HG03039 (cell line): Measurements from ENCODE around the gene MED12L.

Experiments
- ATAC-seq: cut with Tn5 transposase; IDR thresholded peaks from one replicate; pipeline ENCODE4 v1.9.1; 2021; ENCODE audit warnings: mild to moderate bottlenecking, moderate library complexity; ENCODE audit not compliant: unreplicated experiment

Gene MED12L

GRCh38 chr3:151315846-151316245, 230.4 kb downstream of the MED12L start:
- ATAC-seq: no peak

GRCh38 chr3:151316267-151316991, 231.0 kb downstream of the MED12L start, which contains the start of gene GPR87:
GPR87 (minus strand) TSS chr3:151316820; CDS start chr3:151300100, 16,720 bp downstream.
- no peak for ATAC-seq

- ATAC-seq: no peak
Measured at GRCh38 chr3:151318313-151318712, 232.8 kb downstream of the MED12L start.

GRCh38 chr3:151318991-151319390, 233.5 kb downstream of the MED12L start:
- no peak for ATAC-seq

- no peak for ATAC-seq
Measured at GRCh38 chr3:151319628-151320027, 234.2 kb downstream of the MED12L start.

GRCh38 chr3:151320131-151320530, 234.7 kb downstream of the MED12L start:
- ATAC-seq: no peak

- no peak for ATAC-seq
Measured at GRCh38 chr3:151321526-151321925, 236.1 kb downstream of the MED12L start.

- no peak for ATAC-seq
Measured at GRCh38 chr3:151322511-151322910, 237.0 kb downstream of the MED12L start.

GRCh38 chr3:151327571-151328198, 242.2 kb downstream of the MED12L start:
- ATAC-seq: no peak

- no peak for ATAC-seq
Measured at GRCh38 chr3:151328298-151328995, 243.0 kb downstream of the MED12L start.

- ATAC-seq: no peak
Measured at GRCh38 chr3:151329363-151329762, 243.9 kb downstream of the MED12L start, which contains the start of gene P2RY13. P2RY13 (minus strand) TSS chr3:151329549; CDS start chr3:151329528, 21 bp downstream.

- no peak for ATAC-seq
Measured at GRCh38 chr3:151330379-151330778, 244.9 kb downstream of the MED12L start.

GRCh38 chr3:151330899-151331298, 245.4 kb downstream of the MED12L start:
- ATAC-seq: no peak

- no peak for ATAC-seq
Measured at GRCh38 chr3:151331696-151332095, 246.2 kb downstream of the MED12L start.

- ATAC-seq: no peak
Measured at GRCh38 chr3:151345859-151346258, 260.4 kb downstream of the MED12L start.

GRCh38 chr3:151346292-151346691, 260.8 kb downstream of the MED12L start:
- ATAC-seq: no peak

- ATAC-seq: no peak
Measured at GRCh38 chr3:151347432-151347831, 262.0 kb downstream of the MED12L start.

GRCh38 chr3:151350656-151351055, 265.2 kb downstream of the MED12L start:
- ATAC-seq: no peak

- peak; percentile 75 for ATAC-seq
Measured at GRCh38 chr3:151351219-151351618, 265.8 kb downstream of the MED12L start.

- peak; percentile 11 for ATAC-seq
Measured at GRCh38 chr3:151351648-151352047, 266.2 kb downstream of the MED12L start.

GRCh38 chr3:151356794-151357462, 271.5 kb downstream of the MED12L start:
- no peak for ATAC-seq
